IPS DF 19.7 (cell line): ENCODE measurements around the gene BRWD1.

Experiments
- DNase-seq: peaks from one replicate; pipeline ENCODE4 v3.0.0-alpha.2; 2013; ENCODE audit warnings: low read depth, low spot score

Gene BRWD1

GRCh38 chr21:39134288-39134810 is 179.1 kb downstream of the BRWD1 start:
- DNase-seq: no peak
